HepG2 (cell line): ENCODE results near the gene NUP62. TPM values are rescaled to one million over a fixed set of nuclear protein-coding genes. Genes with fewer than 3 reads are reported as not detected.
A peak's percentile ranks its signal among the peaks of the same experiment; 100 is the strongest.

Source experiments
- PLSCR1 ChIP-seq: sonication (generic); formaldehyde crosslinking; IDR thresholded peaks from 2 replicates; pipeline ENCODE4 v1.5.0; 2020; ENCODE audit warnings: missing genetic modification reagents, mild to moderate bottlenecking, borderline replicate concordance
- RFXAP ChIP-seq: sonication (generic); formaldehyde crosslinking; IDR thresholded peaks from 2 replicates; pipeline ENCODE4 v1.4.0; 2020; ENCODE audit warnings: missing genetic modification reagents, borderline replicate concordance
- SIN3B ChIP-seq: fragments of 150-350 bp; IDR thresholded peaks from 2 replicates; pipeline ENCODE4 v1.6.1; 2014; ENCODE audit warnings: low read length
- SMAD9 ChIP-seq: sonication (generic); formaldehyde crosslinking; IDR thresholded peaks from 2 replicates; pipeline ENCODE4 v1.5.1; 2020; ENCODE audit warnings: mild to moderate bottlenecking, missing genetic modification reagents
- ZNF260 ChIP-seq: sonication (generic); formaldehyde crosslinking; IDR thresholded peaks from 2 replicates; pipeline ENCODE4 v1.4.0; 2020; ENCODE audit warnings: missing genetic modification reagents, low read depth, mild to moderate bottlenecking, borderline replicate concordance
- ZNF615 ChIP-seq: sonication (generic); formaldehyde crosslinking; IDR thresholded peaks from 2 replicates; pipeline ENCODE4 v1.5.0; 2020; ENCODE audit warnings: mild to moderate bottlenecking, missing genetic modification reagents, borderline replicate concordance
- polyA plus RNA-seq, 8 experiments: library from polyadenylated mRNA; depleted of rRNA in 3 of 8; stranded (reverse) in 7 of 8; unstranded in 1 of 8; fragments of >200 nt; fragmentation: Illumina TruSeq in 4 of 8; extraction: Trizol in 4 of 8; gene quantifications; 2 replicates each; pipeline versions ENCODE4 v1.2.1 to v1.2.3, GENCODE V29; 2011 to 2016; ENCODE audit warnings: low read depth in 4 of 8, missing spikeins in 1 of 8, mixed read lengths in 1 of 8; ENCODE audit not compliant: insufficient read depth in 1 of 8
- total RNA-seq, 5 experiments: library from RNA; depleted of rRNA; stranded (reverse); fragments of >200 nt; fragmentation: Illumina TruSeq; extraction: Trizol; gene quantifications; 2 replicates each; pipeline ENCODE4 v1.2.3, GENCODE V29; 2016; ENCODE audit warnings: low read depth in 1 of 5
- TF ChIP-seq, protein P1 (sequence below): sonication (generic); formaldehyde crosslinking; IDR thresholded peaks from one replicate; pipeline ENCODE4 v1.5.1; 2020; ENCODE audit warnings: mild to moderate bottlenecking, missing genetic modification reagents; ENCODE audit errors: not compliant biosample characterization
- TF ChIP-seq, protein P2 (sequence below): sonication (generic); formaldehyde crosslinking; IDR thresholded peaks from 2 replicates; pipeline ENCODE4 v1.5.0; 2020; ENCODE audit warnings: missing genetic modification reagents
- TF ChIP-seq, protein P3 (sequence below), 2 experiments: sonication (generic) in 1 of 2; formaldehyde crosslinking in 1 of 2; IDR thresholded peaks; 2 replicates each; pipeline versions ENCODE4 v1.6.1 to v1.9.0; 2014 to 2022; ENCODE audit warnings: antibody characterized with exemption in 1 of 2, borderline replicate concordance in 1 of 2, inconsistent platforms in 1 of 2, low read depth in 1 of 2, missing genetic modification reagents in 1 of 2

NUP62 gene
- total and polyA plus RNA-seq, 2 of the 13 experiments (the other 11 are each of a cell fraction or from before 2014, with no cell fraction given) = 16.5 to 41.5 TPM

- TF ChIP-seq, protein P1, sequence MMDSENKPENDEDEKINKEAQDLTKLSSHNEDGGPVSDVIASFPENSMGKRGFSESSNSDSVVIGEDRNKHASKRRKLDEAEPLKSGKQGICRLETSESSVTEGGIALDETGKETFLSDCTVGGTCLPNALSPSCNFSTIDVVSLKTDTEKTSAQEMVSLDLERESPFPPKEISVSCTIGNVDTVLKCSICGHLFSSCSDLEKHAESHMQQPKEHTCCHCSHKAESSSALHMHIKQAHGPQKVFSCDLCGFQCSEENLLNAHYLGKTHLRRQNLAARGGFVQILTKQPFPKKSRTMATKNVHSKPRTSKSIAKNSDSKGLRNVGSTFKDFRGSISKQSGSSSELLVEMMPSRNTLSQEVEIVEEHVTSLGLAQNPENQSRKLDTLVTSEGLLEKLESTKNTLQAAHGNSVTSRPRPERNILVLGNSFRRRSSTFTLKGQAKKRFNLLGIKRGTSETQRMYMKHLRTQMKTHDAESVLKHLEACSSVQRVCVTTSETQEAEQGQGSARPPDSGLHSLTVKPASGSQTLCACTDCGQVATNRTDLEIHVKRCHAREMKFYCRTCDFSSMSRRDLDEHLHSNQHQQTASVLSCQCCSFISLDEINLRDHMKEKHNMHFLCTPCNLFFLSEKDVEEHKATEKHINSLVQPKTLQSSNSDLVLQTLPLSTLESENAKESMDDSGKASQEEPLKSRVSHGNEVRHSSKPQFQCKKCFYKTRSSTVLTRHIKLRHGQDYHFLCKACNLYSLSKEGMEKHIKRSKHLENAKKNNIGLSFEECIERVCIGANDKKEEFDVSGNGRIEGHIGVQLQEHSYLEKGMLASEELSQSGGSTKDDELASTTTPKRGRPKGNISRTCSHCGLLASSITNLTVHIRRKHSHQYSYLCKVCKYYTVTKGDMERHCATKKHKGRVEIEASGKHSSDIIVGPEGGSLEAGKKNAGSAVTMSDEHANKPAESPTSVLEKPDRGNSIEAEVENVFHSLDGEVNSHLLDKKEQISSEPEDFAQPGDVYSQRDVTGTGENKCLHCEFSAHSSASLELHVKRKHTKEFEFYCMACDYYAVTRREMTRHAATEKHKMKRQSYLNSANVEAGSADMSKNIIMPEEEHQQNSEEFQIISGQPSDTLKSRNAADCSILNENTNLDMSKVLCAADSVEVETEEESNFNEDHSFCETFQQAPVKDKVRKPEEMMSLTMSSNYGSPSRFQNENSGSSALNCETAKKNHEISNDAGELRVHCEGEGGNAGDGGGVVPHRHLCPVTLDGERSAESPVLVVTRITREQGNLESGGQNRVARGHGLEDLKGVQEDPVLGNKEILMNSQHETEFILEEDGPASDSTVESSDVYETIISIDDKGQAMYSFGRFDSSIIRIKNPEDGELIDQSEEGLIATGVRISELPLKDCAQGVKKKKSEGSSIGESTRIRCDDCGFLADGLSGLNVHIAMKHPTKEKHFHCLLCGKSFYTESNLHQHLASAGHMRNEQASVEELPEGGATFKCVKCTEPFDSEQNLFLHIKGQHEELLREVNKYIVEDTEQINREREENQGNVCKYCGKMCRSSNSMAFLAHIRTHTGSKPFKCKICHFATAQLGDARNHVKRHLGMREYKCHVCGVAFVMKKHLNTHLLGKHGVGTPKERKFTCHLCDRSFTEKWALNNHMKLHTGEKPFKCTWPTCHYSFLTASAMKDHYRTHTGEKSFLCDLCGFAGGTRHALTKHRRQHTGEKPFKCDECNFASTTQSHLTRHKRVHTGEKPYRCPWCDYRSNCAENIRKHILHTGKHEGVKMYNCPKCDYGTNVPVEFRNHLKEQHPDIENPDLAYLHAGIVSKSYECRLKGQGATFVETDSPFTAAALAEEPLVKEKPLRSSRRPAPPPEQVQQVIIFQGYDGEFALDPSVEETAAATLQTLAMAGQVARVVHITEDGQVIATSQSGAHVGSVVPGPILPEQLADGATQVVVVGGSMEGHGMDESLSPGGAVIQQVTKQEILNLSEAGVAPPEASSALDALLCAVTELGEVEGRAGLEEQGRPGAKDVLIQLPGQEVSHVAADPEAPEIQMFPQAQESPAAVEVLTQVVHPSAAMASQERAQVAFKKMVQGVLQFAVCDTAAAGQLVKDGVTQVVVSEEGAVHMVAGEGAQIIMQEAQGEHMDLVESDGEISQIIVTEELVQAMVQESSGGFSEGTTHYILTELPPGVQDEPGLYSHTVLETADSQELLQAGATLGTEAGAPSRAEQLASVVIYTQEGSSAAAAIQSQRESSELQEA (CRISPR knock-in tag) = no peak
- TF ChIP-seq, protein P2, sequence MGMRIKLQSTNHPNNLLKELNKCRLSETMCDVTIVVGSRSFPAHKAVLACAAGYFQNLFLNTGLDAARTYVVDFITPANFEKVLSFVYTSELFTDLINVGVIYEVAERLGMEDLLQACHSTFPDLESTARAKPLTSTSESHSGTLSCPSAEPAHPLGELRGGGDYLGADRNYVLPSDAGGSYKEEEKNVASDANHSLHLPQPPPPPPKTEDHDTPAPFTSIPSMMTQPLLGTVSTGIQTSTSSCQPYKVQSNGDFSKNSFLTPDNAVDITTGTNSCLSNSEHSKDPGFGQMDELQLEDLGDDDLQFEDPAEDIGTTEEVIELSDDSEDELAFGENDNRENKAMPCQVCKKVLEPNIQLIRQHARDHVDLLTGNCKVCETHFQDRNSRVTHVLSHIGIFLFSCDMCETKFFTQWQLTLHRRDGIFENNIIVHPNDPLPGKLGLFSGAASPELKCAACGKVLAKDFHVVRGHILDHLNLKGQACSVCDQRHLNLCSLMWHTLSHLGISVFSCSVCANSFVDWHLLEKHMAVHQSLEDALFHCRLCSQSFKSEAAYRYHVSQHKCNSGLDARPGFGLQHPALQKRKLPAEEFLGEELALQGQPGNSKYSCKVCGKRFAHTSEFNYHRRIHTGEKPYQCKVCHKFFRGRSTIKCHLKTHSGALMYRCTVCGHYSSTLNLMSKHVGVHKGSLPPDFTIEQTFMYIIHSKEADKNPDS (CRISPR knock-in tag) = no peak; the same call in 1 of the 2 replicates
- TF ChIP-seq PLSCR1 = no peak
- TF ChIP-seq, protein P3, sequence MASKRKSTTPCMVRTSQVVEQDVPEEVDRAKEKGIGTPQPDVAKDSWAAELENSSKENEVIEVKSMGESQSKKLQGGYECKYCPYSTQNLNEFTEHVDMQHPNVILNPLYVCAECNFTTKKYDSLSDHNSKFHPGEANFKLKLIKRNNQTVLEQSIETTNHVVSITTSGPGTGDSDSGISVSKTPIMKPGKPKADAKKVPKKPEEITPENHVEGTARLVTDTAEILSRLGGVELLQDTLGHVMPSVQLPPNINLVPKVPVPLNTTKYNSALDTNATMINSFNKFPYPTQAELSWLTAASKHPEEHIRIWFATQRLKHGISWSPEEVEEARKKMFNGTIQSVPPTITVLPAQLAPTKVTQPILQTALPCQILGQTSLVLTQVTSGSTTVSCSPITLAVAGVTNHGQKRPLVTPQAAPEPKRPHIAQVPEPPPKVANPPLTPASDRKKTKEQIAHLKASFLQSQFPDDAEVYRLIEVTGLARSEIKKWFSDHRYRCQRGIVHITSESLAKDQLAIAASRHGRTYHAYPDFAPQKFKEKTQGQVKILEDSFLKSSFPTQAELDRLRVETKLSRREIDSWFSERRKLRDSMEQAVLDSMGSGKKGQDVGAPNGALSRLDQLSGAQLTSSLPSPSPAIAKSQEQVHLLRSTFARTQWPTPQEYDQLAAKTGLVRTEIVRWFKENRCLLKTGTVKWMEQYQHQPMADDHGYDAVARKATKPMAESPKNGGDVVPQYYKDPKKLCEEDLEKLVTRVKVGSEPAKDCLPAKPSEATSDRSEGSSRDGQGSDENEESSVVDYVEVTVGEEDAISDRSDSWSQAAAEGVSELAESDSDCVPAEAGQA (IDR thresholded peaks at IDR 0.05; ENCODE audit: low read depth) = no peak
- TF ChIP-seq, protein P3 (CRISPR knock-in tag; IDR thresholded peaks at IDR 0.05; ENCODE audit: borderline replicate concordance) = no peak
- TF ChIP-seq SMAD9 (CRISPR knock-in tag) = no peak
- peak; percentile 100 for TF ChIP-seq RFXAP (CRISPR knock-in tag)
- TF ChIP-seq SIN3B = no peak
- TF ChIP-seq ZNF615 (CRISPR knock-in tag) = no peak
- TF ChIP-seq ZNF260 (CRISPR knock-in tag) = no peak
Observed at GRCh38 chr19:49869484-49870308, 59.6 kb downstream of the NUP62 start (continued).
